HG03066 (cell line): ENCODE measurements around the gene SRSF8.
A peak's percentile ranks its signal among the peaks of the same experiment; 100 is the strongest.
"Not testable (repeated sequence)": the region's sequence is repeated elsewhere in the genome, so short reads cannot be mapped to it uniquely, and the experiment has no call there.

ENCODE experiments used
- ATAC-seq: cut with Tn5 transposase; IDR thresholded peaks from one replicate; pipeline ENCODE4 v1.9.1; 2021; ENCODE audit warnings: low read depth; ENCODE audit not compliant: unreplicated experiment

Gene SRSF8, protein sequence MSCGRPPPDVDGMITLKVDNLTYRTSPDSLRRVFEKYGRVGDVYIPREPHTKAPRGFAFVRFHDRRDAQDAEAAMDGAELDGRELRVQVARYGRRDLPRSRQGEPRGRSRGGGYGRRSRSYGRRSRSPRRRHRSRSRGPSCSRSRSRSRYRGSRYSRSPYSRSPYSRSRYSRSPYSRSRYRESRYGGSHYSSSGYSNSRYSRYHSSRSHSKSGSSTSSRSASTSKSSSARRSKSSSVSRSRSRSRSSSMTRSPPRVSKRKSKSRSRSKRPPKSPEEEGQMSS

GRCh38 chr11:95066716-95067038 is at the start of gene SRSF8:
Gene SRSF8 (plus strand): TSS chr11:95066919. CDS start chr11:95067227, 308 bp downstream.
- peak; percentile 34 for ATAC-seq

GRCh38 chr11:95021468-95021867 is 45.3 kb upstream of the SRSF8 start:
- ATAC-seq = not testable (repeated sequence)

- ATAC-seq = no peak
Observed at GRCh38 chr11:95024958-95025357, 41.8 kb upstream of the SRSF8 start, which contains the start of gene KDM4E. Gene KDM4E (plus strand): TSS chr11:95025258. CDS start chr11:95025558, 300 bp downstream.

DNA sequence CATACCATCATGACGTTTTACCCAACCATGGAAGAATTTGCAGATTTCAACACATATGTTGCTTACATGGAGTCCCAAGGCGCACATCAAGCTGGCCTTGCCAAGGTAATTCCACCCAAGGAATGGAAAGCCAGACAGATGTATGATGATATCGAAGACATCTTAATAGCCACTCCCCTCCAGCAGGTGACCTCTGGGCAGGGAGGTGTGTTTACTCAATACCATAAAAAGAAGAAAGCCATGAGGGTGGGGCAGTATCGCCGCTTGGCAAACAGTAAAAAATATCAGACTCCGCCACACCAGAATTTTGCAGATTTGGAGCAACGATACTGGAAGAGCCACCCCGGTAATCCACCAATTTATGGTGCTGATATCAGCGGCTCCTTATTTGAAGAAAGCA is 41.1 kb upstream of the SRSF8 start:
- ATAC-seq = not testable (repeated sequence)

DNA sequence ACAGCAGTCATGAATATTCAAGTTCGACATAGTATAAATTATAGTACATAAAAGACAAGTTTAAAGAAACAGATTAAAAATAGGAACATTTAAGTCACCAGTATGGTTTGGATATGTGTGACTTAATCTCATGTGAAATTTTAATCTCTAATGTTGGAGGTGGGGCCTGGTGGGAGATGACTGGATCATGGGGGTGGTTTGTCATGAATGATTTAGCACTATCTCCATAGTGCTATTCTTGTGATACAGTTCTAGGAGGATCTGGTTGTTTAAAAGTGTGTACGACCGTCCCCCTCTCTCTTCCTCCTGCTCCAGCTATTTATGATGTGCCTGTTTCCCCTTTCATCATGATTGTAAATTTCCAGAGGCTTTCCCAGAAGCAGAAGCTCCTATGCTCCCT is 38.4 kb upstream of the SRSF8 start:
- no peak for ATAC-seq

GRCh38 chr11:95033051-95033450 is 33.7 kb upstream of the SRSF8 start:
- no peak for ATAC-seq

DNA sequence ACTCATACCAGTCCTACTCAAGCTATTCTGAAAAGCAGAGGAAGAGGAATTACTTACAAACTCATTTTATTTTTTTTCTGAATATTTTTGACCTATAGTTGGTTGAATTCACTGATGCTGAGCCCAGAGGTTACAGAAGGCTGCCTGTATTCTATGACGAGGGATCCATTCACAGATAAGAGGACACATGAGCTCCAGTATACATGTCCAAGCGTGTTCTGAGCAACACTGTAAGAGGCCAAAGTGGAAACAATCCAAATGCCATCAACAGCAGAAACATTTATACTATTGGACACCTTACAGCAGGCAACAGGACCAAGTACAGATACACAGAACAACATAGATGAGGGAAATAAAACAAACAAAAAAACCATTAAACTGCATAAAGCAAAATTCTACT is 31.4 kb upstream of the SRSF8 start:
- no peak for ATAC-seq

GRCh38 chr11:95037356-95038035 is 29.2 kb upstream of the SRSF8 start:
- ATAC-seq = not testable (repeated sequence)

- ATAC-seq = no peak
Observed at GRCh38 chr11:95042239-95042638, 24.5 kb upstream of the SRSF8 start.

DNA sequence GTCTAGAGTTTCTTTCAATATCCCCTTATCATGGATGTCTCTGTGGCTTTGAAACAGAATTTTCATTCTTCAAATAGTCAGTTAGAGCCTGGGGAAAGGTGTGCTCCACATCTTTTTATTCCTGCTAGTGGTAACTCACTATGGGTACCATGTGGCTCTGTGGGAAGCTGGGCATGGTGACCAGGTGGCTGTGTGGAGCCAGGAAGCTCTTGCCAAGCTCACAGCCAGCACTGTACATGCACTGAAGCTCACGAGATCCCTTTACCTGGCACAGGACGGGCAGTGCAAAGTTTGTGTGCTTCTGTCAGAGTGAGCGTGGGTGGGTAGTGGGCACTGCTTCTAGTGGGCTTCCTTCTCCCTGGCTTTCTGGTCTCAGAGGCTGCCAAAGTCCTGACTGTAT is 23.8 kb upstream of the SRSF8 start:
- ATAC-seq = no peak

DNA sequence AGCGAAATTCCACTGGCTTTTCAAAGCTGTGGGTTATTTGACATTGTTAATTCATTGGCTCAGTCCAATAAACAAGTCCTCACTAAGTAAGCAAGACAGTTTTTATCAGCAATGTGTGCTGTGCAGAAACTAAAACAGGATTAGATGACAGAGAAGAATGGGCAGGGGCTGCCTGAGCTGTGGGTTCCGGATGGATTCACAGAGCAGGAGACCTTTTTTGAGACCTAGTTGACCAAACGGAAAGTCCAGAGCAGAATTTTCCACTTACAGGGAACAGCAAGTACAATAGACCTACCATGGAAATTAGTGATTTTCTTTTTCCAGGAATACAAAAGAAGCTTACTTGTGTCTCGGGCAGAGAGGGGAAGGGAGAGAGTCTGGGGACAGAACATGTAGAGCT is 22.7 kb upstream of the SRSF8 start:
- no peak for ATAC-seq

DNA sequence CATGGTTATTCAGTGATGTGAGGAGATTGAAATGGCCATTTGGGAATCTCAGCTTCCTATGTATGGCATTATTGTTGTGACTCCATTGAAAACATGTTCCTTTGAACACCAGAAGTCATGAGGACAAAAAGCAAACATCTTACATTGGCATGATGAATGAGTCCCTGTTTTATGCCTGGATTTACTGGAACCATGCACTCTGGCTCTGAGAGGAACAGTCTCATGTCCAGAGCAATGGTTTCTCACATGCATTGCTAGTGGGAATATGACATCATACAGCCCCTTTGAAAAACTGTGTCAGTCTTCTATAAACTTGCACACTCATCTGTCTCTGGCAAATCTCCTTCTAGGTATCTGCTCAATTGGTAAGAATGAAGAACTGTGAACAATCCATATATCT is 20.9 kb upstream of the SRSF8 start:
- ATAC-seq = no peak

DNA sequence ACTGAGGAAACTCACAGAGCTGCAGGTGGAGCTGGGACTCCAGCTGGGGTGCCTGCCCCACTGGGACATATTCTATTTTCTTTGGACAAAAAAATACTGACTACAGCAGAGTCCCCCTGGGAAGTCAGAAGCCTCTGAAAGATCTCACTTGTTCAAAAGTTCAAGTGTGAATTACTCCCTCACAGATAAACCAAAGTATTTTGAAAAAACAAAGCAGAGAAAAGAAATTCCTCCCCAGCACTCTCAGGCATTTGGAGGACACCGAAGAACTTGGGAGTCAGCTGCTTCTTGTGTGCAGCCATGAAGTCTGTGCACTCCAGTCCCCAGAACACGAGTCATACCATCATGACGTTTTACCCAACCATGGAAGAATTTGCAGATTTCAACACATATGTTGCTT is 17.6 kb upstream of the SRSF8 start, which contains the start of gene KDM4F:
Gene KDM4F (plus strand): TSS at position 301 of the 400 bp plus-strand sequence.
- not testable (repeated sequence) for ATAC-seq

DNA sequence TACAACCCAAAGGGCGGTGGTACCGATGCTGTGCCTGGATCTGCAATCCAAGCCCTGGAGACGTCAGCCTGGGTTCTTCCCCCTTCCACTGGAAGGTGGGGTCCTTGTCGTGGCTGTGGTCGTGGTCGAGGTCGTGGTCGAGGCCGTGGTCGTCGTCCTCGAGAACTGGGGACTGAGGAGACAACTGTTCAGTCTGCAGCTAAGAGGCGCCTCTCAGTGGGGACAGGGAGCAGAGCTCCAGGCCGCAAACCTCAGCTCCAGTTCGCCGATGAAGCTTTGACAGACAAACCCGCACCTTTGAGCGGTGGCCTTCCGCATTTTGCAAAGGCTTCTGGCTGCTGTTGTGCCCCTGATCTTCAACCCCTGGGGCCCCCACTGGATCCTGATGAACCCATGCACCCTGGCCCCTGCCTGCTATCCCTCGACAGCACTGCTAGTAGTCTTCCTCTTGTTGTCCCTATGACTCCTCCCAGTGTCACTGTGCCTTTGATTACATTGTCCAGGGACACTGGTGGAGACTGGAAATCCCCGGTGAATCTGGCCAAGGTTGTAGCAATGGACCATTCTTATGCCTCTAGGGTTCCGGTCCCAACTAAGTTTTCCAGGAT is 16.0 kb upstream of the SRSF8 start:
- no peak for ATAC-seq

- no peak for ATAC-seq
Observed at GRCh38 chr11:95054356-95054755, 12.4 kb upstream of the SRSF8 start.

- ATAC-seq = peak; percentile 96
Observed at GRCh38 chr11:95055283-95055897, 11.3 kb upstream of the SRSF8 start.

GRCh38 chr11:95057959-95058358 is 8.8 kb upstream of the SRSF8 start:
- ATAC-seq = no peak

DNA sequence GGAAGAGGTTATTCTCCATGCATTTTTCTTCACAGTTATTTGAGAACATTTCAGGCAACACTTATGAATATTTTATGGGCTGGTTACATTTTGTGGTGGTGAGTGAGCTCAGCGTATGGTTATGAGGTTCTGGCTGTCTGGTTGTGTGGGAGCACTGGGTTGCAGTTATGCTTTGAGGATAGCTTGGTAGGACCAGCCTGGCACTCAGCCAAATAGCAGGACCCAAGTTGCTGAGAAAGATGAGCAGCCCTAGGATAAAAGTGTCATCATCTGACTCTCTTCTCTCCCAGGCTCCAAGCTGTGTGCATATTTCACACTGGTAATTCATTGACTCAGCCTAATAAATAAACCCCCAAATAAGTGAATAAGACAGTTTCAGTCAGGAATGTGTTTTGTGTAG is 8.1 kb upstream of the SRSF8 start:
- no peak for ATAC-seq

DNA sequence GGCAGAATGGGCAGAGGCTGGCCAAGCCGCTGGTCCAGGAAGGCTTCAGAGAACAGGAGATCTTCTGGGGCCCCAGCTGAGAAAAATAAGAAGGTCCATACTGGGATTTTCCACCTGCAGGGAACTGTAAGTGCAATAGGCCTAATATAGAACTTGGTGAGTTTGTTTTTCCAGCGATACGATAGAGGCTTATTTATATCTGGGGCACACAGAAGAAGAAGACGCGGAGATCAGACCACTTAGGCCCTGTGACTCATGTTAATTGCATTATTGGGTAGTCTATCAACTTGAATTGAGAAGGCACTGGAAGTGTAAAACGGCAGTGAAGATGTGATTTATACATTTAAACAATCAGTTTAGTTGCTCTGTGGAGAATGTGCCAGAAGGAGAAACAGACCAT is 7.7 kb upstream of the SRSF8 start:
- ATAC-seq = no peak

DNA sequence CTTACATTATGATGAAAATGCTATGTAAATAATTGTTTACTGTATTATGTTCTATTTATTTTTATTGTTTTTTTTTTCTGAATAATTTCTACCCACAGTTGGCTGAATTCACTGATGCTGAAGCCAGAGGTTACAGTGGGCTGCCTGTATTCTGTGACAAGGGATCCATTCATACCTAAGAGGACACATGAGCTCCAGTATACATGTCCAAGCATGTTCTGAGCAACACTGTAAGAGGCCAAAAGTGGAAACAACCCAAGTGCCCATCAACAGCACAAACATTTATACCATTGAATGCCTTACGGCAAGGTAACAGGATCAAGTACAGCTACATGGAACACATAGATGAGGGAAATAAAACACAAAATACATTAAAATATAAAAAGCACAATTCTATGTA is 1.4 kb upstream of the SRSF8 start:
- ATAC-seq = no peak
